Body of pancreas (tissue), 4 donors: Measurements from ENCODE around the gene PLXNB3. TPM values are rescaled to one million over a fixed set of nuclear protein-coding genes. Genes with fewer than 3 reads are reported as not detected.

Experiments used
- ATAC-seq: fragments of 150-250 bp; one replicate; pipeline ENCODE4 v1.9.1; 2016
- DNase-seq, 4 donors: peaks; one replicate each; pipeline ENCODE4 v3.0.0-alpha.2; 2019
- H3K27ac ChIP-seq, 4 donors: fragments of 200-600 bp; sonication (generic); 1 replicate in 3 of 4; 2 replicates in 1 of 4; pipeline versions ENCODE4 v1.5.1 to v1.6.1; 2016 to 2019; ENCODE audit warnings: mild to moderate bottlenecking in 1 of 4, mixed read lengths in 1 of 4, moderate library complexity in 1 of 4
- H3K27me3 ChIP-seq, 2 donors: fragments of 200-600 bp; sonication (generic); one replicate each; pipeline ENCODE4 v1.6.0; 2016; ENCODE audit warnings: mild to moderate bottlenecking in 1 of 2
- H3K36me3 ChIP-seq, 2 donors: fragments of 200-600 bp; sonication (generic); replicated peaks in 1 of 2; 2 replicates each; pipeline ENCODE4 v1.5.1; 2016; ENCODE audit warnings: low read depth in 2 of 2; ENCODE audit not compliant: insufficient read depth in 1 of 2
- H3K4me1 ChIP-seq: fragments of 200-600 bp; sonication (generic); one replicate; pipeline ENCODE4 v1.6.0; 2016
- H3K4me3 ChIP-seq, 2 donors: fragments of 200-600 bp; sonication (generic); 1 replicate in 1 of 2; 2 replicates in 1 of 2; pipeline ENCODE4 v1.5.1; 2016 to 2019
- H3K9me3 ChIP-seq, 3 donors: fragments of 200-600 bp; sonication (generic); 1 replicate in 2 of 3; 2 replicates in 1 of 3; pipeline ENCODE4 v1.5.1; 2016
- POLR2A ChIP-seq, 3 donors: fragments of 450-650 bp; IDR thresholded peaks; one replicate each; pipeline ENCODE4 v1.6.1; 2016; ENCODE audit warnings: antibody characterized with exemption in 3 of 3, mild to moderate bottlenecking in 2 of 3
- WGBS, 2 donors: methylation state at CpG; one replicate each; pipeline ENCODE4 v1.1.5; 2017; 5-methylcytosine and 5-hydroxymethylcytosine counted together
- intact Hi-C: fragments of 100-400 bp; cut with DNase I; formaldehyde crosslinking; loops from one replicate; pipeline ENCODE4 v1.15.1; 2023
- total RNA-seq, 2 donors: library from RNA; depleted of rRNA; stranded (reverse); fragments of >200 nt; gene quantifications; one replicate each; pipeline ENCODE4 v1.1.0, GENCODE V29; 2016
- TF ChIP-seq, protein P1 (sequence below), 7 experiments: fragments of 450-650 bp in 4 of 7; fragments of 200-600 bp in 3 of 7; sonication (generic) in 3 of 7; IDR thresholded peaks; one replicate each; pipeline ENCODE4 v1.5.1; 2016 to 2019; ENCODE audit warnings: antibody characterized with exemption in 7 of 7

The PLXNB3 gene
- total RNA-seq, 2 donors from 2014 or later: 4.2 to 13.2 TPM

DNA sequence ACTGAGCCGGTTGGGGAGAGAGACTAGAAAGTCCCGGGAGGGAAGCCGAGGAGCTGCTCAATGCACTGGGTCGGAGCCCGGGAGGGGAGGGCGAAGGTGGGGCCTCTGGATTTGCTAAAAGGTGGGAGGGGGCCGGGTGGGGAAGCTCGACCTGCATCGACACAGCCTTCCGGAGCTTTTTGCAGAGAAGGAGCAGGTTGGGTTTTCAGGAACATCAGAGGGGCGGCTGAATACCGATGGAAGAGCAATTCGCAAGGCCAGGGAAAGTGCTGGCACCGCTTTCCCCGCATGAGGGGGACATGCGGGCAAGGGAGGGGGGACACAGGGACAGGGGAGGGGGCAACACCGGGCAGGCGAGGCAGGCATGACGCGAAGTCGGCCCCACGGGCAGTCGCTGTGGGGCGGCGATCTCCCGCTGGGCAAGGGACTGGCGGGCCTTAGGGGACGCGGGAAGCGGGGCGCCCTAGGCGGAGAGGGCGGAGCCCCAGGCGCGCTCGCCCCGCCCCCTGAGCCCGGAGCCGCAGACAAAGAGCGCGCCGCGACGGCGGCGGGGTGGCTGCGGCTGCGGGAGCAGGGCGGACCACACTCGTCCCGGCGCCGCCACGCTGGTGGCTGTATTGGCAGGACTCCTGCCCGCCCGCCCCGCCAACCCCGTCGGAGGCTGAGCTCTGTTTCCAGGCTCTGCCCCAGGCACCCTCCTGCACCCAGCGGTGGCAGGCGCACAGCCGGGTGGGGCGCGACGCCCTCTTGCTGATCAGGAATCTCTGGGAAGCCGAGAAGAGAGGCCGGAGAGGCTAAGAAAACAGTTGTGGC is 54.7 kb downstream of the PLXNB3 start:
- H3K27ac ChIP-seq: no peak overlapping the region
- DNase-seq (peak in 2 of 4 donors; percentile 27 to 57), ATAC-seq (peak; percentile 74)
- no peaks in the 10 kb centered on the region for H3K27me3 ChIP-seq
- H3K9me3 ChIP-seq: no peaks in the 10 kb centered on the region
- 38 to 58% methylated on average over 8 to 13 of the region's 67 CpGs for WGBS, 2 donors
- H3K4me3 ChIP-seq: no peak overlapping the region
- peaks cover 9% of the 10 kb centered on the region for H3K4me1 ChIP-seq
- no peaks in the 10 kb centered on the region for H3K36me3 ChIP-seq
- intact Hi-C loops: no loop called here
- TF ChIP-seq, protein P1, sequence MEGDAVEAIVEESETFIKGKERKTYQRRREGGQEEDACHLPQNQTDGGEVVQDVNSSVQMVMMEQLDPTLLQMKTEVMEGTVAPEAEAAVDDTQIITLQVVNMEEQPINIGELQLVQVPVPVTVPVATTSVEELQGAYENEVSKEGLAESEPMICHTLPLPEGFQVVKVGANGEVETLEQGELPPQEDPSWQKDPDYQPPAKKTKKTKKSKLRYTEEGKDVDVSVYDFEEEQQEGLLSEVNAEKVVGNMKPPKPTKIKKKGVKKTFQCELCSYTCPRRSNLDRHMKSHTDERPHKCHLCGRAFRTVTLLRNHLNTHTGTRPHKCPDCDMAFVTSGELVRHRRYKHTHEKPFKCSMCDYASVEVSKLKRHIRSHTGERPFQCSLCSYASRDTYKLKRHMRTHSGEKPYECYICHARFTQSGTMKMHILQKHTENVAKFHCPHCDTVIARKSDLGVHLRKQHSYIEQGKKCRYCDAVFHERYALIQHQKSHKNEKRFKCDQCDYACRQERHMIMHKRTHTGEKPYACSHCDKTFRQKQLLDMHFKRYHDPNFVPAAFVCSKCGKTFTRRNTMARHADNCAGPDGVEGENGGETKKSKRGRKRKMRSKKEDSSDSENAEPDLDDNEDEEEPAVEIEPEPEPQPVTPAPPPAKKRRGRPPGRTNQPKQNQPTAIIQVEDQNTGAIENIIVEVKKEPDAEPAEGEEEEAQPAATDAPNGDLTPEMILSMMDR (IDR thresholded peaks at IDR 0.05): no peak
- TF ChIP-seq POLR2A (IDR thresholded peaks at IDR 0.05): no peak

DNA sequence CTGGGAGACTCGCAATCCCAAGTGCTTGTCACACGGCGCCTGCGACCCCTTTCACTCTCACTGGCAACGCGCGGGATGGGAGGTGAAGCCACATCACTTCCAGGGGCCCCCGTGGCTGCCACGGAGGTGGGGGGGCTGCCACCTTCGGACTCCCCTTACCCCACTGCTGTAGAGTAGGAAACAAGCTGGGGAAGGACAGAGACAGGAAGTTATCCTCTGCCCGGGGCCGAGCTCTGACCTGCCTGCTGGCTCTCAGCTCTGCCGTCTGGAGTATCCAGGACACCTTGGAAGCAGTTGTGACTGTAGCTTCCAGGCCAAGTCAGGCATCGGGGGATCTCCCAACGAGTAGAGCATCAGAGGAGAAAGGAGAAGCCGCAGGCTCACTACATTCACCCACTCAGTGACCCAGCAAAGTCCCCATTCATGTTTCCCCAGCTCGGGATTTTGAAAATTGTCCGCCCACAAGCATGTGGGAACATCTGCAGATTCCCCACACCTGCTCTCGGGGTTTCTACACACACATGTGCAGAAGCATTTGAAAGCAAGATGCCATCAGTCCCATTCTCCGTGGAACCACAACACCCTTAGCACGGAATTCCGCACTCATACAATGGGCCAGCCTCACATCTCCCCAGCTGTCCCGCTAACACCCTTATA is 55.5 kb downstream of the PLXNB3 start:
- Histone ChIP-seq H3K27ac (no peak overlapping the region), H3K4me1 (peaks cover 9% of the 10 kb centered on the region), H3K27me3 (no peaks in the 10 kb centered on the region), H3K36me3 (no peaks in the 10 kb centered on the region), H3K4me3 (no peak overlapping the region), H3K9me3 (no peaks in the 10 kb centered on the region)
- no peak for TF ChIP-seq POLR2A (IDR thresholded peaks at IDR 0.05)
- TF ChIP-seq, protein P1 (IDR thresholded peaks at IDR 0.05): no peak
- intact Hi-C loops: no loop called here
- DNase-seq (peak in 1 of 4 donors; percentile 10), ATAC-seq (no peak)
- WGBS, 2 donors: 14% methylated on average over 18 of the region's 23 CpGs; no CpG with 5 or more reads in 1 of the 2 donors

DNA sequence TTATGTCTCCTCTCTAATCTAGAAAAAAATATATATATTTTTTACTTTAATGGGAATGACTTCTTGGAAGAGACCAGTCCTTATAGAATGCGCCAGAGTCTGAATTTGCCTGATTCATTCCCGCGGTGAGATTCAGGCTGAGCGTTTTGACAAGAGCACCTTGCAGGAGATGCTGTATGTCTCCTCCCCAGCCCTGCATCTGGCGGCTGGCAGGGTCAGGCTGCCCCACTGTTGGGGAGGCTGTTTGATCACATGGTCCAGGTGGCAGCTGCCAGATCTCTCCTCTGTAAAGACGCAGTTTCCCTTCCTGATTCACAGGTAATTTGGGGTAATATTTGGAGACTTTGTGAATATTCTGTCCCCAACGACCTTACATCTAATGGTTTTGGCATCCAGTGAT is 56.6 kb downstream of the PLXNB3 start:
- intact Hi-C loops: no loop called here
- no peak for ATAC-seq
- Histone ChIP-seq H3K4me1 (peaks cover 9% of the 10 kb centered on the region), H3K27ac (no peak overlapping the region), H3K4me3 (no peak overlapping the region), H3K36me3 (no peaks in the 10 kb centered on the region), H3K27me3 (no peaks in the 10 kb centered on the region), H3K9me3 (no peaks in the 10 kb centered on the region)
- WGBS, 2 donors: 73 to 79% methylated on average over 5 of the region's 7 CpGs
- no peak for DNase-seq
- TF ChIP-seq, protein P1 (IDR thresholded peaks at IDR 0.05): no peak

DNA sequence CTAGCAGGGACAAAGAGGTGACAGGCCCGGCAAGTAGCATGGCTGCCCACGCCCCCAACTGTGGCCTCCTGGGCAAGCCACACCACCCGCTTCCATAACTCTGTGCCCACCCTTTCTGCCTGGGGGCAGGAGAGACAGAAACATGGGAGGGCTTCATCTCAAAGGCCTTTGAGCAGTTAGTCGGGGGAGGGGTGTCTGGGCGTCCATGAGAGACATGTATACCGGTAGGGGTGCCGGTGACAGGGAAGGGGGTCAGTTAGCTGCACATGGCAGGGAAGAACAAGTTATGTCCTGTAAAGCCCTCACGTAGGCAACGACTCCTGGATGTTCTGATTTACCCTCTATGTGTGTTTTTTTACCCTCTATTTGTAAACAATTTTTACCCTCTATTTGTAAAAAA is 57.0 kb downstream of the PLXNB3 start:
- 78 to 82% methylated on average over 6 to 7 of the region's 9 CpGs for WGBS, 2 donors
- H3K27me3 ChIP-seq: no peaks in the 10 kb centered on the region
- H3K36me3 ChIP-seq: no peaks in the 10 kb centered on the region
- intact Hi-C loops: no loop called here
- H3K27ac ChIP-seq: no peak overlapping the region
- TF ChIP-seq, protein P1 (IDR thresholded peaks at IDR 0.05): no peak
- no peak for TF ChIP-seq POLR2A (IDR thresholded peaks at IDR 0.05)
- H3K4me3 ChIP-seq: no peak overlapping the region
- DNase-seq (no peak), ATAC-seq (no peak)
- peaks cover 9% of the 10 kb centered on the region for H3K4me1 ChIP-seq
- H3K9me3 ChIP-seq: no peaks in the 10 kb centered on the region
